HG02623 (cell line): ENCODE measurements around the gene SPNS3.

ENCODE experiments used
- ATAC-seq: cut with Tn5 transposase; IDR thresholded peaks from one replicate; pipeline ENCODE4 v1.9.1; 2021; ENCODE audit warnings: moderate library complexity; ENCODE audit not compliant: unreplicated experiment

SPNS3 gene

GRCh38 chr17:4485676-4486646, 52.2 kb downstream of the SPNS3 start:
- no peak for ATAC-seq

GRCh38 chr17:4487296-4487695, 53.6 kb downstream of the SPNS3 start:
- no peak for ATAC-seq

GRCh38 chr17:4487820-4488716, 54.3 kb downstream of the SPNS3 start:
- no peak for ATAC-seq

- no peak for ATAC-seq
Observed at GRCh38 chr17:4488989-4489595, 55.4 kb downstream of the SPNS3 start.

GRCh38 chr17:4490109-4490591, 56.4 kb downstream of the SPNS3 start:
- ATAC-seq: no peak

- ATAC-seq: no peak
Observed at GRCh38 chr17:4490637-4491061, 56.9 kb downstream of the SPNS3 start.

GRCh38 chr17:4492721-4493561, 59.2 kb downstream of the SPNS3 start:
- ATAC-seq: no peak

GRCh38 chr17:4497101-4497824, 63.5 kb downstream of the SPNS3 start:
- ATAC-seq: no peak

GRCh38 chr17:4498461-4499397, 65.0 kb downstream of the SPNS3 start, which contains the start of gene SPNS2:
TSS of gene SPNS2 (plus strand) at chr17:4498881. CDS start at chr17:4499048, 167 bp downstream.
- no peak for ATAC-seq

- no peak for ATAC-seq
Observed at GRCh38 chr17:4499431-4500190, 65.9 kb downstream of the SPNS3 start.

GRCh38 chr17:4500191-4500571, 66.4 kb downstream of the SPNS3 start:
- ATAC-seq: no peak

GRCh38 chr17:4501295-4501949, 67.7 kb downstream of the SPNS3 start:
- ATAC-seq: no peak

GRCh38 chr17:4502466-4503154, 68.9 kb downstream of the SPNS3 start:
- no peak for ATAC-seq

- no peak for ATAC-seq
Observed at GRCh38 chr17:4503283-4504025, 69.7 kb downstream of the SPNS3 start.

- no peak for ATAC-seq
Observed at GRCh38 chr17:4504188-4504587, 70.4 kb downstream of the SPNS3 start.

- no peak for ATAC-seq
Observed at GRCh38 chr17:4505187-4505586, 71.4 kb downstream of the SPNS3 start.
